HG02763 (cell line): ENCODE data around the gene KRTAP4-16.
"Not testable (repeated sequence)": the region's sequence is repeated elsewhere in the genome, so short reads cannot be mapped to it uniquely, and the experiment has no call there.

Source experiments
- ATAC-seq: cut with Tn5 transposase; IDR thresholded peaks from one replicate; pipeline ENCODE4 v1.9.1; 2021; ENCODE audit warnings: mild to moderate bottlenecking, moderate library complexity; ENCODE audit not compliant: unreplicated experiment

Gene KRTAP4-16

DNA sequence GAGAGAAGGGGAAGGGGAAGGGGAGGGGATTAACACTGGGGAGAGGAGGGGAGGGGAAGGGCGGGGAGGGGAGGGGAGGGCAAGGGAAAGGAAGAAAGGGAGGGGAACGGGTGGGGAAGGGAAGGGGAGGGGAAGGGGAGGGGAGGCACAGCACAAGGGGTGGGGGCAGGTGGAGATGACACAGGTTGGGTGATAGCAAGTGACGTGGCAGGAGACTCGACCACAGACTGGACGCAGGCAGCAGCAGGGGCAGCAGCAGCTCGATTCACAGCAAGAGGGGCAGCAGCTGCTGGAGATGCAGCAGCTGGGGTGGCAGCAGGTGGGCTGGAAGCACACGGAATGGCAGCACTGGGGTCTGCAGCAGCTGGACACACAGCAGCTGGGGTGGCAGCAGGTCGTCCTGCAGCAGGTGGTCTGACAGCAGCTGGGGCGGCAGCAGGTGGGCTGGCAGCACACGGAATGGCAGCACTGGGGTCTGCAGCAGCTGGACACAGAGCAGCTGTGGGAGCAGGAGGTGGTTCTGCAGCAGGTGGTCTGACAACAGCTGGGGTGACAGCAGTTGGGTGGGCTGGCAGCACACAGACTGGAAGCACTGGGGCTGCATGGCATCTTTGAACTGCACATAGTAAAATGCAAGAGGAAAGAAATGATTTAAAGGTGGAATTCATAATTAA is at the start of gene KRTAP4-16:
Gene KRTAP4-16, minus strand, starts transcription at position 624 of the 674 bp plus-strand sequence. Its CDS starts 0 bp downstream, at position 624.
- ATAC-seq: no peak

DNA sequence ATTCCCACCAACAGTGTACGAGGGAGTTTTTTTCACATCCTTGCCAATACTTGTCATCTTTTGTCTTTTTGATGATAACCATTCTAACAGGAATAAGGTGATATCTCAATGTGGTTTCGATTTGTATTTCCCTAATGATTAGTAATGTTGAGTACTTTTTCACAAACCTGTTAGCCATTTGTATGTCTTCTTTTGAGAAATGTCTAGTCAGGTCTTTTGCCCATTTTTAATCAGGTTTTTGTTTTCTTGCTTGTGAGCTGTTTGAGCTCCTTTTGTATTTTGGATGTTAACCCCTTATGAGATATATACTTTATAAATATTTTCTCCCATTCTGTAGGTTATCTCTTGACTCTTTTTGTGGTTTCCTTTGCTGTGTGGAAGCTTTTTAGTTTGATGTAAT is 49.5 kb upstream of the KRTAP4-16 start:
- ATAC-seq: no peak

DNA sequence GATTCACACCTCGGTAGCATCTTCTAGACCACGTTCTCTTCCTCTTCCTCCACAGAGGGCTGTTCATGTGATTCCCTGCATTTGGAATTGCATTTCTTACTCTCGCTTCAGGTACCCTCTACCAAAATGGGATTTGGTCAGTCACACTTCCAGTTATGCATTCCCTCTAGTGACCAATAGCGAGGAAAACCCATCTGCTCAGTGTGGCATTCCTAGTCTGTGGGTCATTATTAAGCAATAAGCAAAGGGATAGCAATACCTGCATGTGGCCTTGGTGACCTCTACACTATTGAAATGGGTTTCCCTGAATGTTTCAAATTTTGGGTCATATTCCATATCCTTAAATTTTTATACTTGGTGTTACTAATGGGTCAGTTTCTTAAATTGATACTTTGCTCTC is 48.0 kb upstream of the KRTAP4-16 start:
- ATAC-seq: no peak

DNA sequence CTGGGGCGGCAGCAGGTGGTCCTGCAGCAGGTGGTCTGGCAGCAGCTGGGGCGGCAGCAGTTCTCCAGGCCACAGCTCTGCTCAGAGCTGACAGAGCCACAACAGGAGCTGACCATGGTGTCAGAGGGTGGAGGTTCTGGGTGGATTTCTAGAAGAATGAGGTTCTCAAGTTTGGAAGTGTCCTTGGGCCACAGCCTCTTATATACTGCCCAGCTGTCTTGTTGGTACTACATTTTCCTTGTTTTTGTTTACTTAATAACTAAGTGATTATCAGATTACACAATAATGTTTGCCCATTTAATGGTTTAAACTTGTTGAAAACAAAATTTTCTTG is 47.6 kb upstream of the KRTAP4-16 start, which contains the start of gene KRTAP4-5:
Gene KRTAP4-5, minus strand, starts transcription at position 174 of the 334 bp plus-strand sequence. Its CDS starts 58 bp downstream, at position 116.
- no peak for ATAC-seq

DNA sequence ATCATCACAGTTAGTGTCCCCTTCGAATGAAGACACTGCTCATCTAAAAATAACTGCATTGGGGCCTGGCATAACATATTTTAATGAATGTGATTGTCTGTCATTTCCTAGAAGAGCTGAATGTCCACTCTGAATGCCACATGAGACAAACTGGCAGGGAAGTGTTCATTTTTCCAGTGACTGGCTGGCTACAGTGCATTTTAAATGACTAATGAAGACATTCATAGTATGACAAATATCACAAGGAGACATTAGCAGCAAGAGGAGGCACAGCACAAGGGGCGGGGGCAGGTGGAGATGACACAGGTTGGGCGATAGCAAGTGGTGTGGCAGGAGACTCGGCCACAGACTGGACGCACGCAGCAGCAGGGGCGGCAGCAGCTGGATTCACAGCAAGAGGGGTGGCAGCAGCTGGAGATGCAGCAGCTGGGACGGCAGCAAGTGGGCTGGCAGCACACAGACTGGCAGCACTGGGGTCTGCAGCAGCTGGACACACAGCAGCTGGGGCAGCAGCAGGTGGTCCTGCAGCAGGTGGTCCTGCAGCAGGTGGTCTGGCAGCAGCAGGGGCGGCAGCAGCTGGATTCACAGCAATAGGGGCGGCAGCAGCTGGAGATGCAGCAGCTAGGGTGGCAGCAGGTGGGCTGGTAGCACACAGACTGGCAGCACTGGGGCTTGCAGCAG is 47.1 kb upstream of the KRTAP4-16 start:
- not testable (repeated sequence) for ATAC-seq

DNA sequence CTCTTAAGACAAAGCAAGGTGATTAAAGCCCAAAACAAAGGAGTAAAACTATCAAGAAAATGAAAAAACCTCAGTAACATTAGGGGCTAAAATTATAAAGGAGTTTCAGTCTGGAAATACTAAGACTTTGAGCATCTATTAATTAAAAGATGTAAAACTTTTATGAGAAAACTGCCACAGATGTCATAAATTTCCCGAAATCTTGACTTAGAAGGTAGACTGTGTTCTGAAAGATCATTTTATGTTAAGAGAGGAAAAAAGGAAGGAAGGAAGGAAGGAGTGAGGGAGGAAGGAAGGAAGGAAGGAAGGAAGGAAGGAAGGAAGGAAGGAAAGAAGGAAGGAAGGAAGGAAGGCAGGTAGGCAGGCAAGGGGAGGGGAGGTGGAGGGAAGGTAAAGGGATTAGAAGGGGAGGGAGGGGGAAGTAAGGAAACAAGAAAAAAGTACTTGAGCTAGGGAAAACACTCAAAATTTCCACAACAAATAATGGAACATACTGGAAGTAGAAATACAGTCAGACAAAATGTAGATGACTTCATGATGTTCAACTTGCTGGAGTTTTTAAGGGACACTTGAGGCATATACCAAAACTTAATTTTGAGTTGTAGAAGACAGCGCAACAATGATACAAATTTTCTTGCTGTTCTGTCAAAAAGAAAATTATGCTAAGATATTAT is 45.7 kb upstream of the KRTAP4-16 start:
- no peak for ATAC-seq

DNA sequence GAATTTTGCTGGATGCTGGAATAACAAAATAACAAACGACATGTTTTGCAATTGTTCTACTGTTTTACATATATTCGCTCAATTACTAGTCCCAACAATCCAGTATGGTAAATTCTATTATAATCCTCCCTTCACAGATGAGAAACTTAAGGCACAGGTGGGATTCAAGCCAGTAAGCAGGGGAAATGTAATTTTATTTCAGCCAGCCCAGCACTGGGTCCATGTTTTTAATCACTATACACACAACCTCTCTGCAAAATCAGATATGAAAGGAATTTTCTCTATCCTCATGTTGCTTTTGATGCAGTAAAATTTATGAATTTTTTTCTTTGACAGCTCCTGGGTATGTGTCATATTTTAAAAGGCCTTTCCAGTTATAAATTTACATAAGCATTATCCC is 43.3 kb upstream of the KRTAP4-16 start:
- ATAC-seq: no peak

DNA sequence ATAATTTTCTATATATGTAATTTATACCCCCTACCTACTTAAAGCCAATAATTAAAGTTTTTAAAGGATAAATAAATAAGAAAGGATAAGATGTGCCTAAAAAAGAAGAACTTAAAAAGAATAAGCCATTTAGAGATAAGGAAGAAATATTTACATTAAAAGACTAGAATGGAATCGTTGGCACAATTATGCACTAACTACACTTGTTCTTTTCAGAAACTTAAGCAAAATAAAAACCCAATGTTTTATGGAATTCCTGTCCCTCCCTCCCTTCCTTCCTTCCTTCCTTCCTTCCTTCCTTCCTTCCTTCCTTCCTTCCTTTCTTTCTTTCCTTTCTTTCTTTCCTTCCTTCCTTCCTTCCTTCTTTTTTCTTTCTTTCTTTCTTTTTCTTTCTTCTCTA is 42.8 kb upstream of the KRTAP4-16 start:
- ATAC-seq: no peak

DNA sequence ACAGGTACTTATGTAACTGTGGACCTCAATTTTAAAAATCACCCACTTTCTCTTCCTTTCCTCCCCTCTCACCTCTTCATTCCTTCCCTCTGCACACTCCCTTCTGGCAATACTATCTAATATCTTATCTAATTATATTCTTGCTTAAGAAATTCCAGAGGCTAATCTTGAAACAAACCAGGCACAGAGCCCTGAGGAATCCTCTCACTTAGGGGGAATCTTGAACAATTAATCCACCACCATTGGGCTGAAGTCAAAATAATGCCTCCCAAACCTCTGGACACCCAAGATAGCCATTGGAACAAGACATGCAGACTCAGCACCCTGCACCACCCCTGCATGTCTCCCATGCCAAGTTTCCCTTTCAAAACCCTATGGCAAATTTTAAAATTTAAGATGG is 39.4 kb upstream of the KRTAP4-16 start:
- ATAC-seq: no peak

DNA sequence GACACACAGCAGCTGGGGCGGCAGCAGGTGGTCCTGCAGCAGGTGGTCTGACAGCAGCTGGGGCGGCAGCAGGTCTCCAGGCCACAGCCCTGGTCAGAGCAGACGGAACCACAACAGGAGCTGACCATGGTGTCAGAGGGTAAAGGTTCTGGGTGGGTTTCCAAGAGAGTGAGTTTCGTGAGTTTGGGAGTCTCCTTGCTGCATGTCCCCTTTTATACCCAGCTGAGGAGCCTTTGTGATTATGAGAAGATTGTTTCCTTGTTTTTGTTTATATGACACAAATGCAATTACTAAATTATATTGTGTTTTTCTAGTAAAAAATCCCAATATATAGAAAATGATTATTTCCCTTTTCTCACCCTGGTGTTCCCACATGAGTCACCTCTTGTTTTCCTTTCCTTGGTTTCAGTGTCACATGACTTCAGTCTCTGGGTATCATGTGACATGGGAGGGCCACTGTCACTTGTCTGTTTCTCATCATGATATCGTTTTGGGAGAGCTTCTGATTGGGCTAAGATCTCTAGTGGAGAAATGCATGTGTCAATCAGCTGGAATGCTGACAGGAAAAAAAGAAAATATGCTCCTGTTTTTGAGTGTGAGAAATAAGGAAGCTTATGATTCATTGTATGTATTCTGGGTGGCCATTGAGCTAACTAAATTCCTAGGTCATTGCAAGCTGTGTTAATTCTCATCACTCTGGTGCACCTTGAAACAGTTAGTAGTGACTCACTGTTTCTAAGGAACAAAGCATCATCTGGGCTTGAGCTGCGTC is 38.5 kb upstream of the KRTAP4-16 start, which contains the start of gene KRTAP4-6:
Gene KRTAP4-6, minus strand, starts transcription at position 185 of the 772 bp plus-strand sequence. Its CDS starts 57 bp downstream, at position 128.
- no peak for ATAC-seq

DNA sequence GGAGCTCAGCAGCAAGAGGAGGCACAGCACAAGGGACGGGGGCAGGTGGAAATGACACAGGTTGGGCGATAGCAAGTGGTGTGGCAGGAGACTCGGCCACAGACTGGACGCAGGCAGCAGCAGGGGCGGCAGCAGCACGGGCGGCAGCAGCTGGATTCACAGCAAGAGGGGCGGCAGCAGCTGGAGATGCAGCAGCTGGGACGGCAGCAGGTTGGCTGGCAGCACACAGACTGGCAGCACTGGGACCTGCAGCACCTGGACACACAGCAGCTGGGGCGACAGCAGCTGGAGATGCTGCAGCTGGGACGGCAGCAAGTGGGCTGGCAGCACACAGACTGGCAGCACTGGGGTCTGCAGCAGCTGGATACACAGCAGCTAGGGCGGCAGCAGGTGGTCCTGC is 37.9 kb upstream of the KRTAP4-16 start:
- ATAC-seq: not testable (repeated sequence)

DNA sequence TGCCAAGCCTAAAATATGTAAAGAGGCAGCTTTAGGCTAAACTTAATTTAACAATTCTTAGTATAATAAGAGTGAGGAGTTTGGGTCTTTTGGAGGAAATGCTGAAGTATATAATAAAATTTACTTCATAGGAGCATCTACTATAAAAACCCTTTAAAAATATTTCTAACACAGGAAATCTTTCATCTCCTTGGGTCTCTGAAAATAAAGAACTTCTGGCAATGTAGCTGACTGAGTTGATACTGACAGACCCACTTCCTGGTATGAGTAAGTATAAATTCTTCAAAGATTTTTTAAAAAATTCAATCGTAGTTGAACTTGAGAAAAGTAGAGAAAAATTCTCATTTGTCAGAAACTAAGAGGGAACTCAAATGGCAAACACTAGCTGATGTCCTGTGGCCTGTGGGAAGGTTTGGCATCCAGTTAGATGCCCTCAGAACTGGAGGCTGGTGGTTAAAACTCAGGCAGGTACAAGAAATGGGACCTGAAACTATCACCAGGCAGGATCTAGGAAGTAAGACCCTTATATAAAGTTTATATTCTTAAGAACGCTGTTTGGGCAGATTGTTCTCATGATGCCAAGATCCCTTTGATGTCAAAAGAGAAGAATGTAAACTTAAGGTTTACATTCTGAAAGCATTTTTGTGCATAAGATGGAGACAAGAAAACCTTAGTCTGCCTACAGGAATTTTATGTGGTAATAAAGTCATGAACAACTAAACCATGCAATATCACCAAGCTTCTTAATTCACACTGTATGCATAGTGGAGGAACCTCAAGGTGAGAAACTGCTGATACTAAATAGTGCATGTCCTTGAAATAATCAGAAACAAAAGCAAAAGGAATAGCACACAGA is 32.1 kb upstream of the KRTAP4-16 start:
- no peak for ATAC-seq

DNA sequence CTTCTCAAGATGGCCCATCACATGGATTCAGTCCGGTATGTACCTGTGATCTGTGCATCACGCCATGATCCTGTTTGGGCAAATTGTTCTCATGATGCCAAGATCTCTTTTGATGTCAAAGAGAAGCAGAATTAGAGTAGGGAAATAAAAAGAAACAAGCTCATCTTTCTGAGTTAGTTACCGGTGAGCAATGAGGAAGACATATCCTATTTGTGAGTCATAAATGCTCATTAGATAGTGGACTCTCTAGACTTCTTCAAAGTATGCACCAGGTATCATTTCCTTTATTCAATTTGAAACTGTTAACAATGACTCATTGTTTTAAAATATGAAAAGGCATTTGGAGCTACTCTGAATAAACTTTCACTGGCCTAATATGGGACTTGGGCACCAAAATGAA is 30.0 kb upstream of the KRTAP4-16 start:
- no peak for ATAC-seq

DNA sequence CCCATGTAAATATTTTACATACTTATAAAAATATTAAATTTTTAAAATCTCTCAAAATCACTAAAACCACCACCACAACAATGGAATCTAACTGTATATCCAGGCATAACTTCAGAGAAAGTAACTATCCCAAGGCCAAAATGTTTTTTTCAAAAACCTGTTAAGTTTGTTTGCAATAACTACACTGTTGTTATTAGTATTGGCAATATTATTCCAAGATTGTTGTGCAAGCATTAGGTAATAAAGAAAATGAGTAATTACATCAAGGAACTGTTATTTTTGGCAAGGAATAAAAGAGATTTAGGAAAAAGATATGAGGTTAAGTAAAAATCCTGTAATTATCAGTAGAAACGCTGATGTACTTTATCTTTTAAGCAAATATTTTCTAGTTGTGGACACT is 25.4 kb upstream of the KRTAP4-16 start:
- ATAC-seq: no peak

DNA sequence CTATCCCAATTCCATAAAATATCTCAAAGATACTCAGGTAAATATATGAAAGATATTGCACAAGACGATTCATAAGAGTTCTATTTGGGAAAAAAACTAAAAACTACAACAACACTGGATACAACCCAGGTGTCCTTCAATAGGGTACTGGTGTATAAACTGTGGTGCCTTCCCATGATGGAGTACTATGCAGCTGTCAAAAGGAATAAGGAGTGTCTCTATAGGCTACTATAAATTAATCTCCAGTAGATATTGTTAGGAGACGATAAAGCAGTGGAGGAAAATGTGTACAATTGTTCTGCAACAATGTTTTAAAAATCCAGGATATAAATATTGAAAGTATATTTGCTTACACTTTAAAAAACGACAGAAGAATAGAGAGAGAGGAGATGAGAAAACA is 24.4 kb upstream of the KRTAP4-16 start:
- ATAC-seq: no peak

DNA sequence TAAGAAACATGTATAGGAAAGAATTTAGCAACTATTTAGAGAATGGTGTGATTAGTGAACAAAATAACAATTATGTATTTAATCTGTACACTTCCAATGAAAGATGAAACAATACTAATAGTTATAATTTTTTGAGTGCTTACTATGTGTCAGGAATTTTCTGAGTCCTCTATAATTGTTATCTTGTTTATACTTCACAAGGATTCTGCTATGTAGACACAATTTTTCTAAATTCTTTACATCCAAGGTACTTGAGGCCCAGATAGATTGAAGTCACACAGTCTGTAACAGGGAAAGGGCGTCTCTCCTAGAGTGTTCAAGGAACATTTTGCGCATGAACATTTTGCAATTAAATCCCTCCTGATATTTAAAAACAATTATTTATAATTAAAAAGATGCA is 23.1 kb upstream of the KRTAP4-16 start:
- no peak for ATAC-seq

DNA sequence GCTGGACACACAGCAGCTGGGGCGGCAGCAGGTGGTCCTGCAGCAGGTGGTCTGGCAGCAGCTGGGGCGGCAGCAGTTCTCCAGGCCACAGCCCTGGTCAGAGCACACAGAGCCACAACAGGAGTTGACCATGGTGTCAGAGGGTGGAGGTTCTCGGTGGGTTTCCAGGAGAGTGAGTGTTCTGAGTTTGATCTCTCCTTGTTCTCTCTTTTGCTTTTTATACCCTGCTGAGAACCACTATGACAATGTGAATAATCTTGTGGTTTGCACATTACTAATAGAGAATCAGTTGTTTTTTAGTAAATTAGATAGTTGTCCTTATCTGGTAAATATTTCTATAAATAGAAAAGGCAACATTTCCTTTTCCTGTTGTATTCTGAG is 22.0 kb upstream of the KRTAP4-16 start, which contains the start of gene KRTAP4-12:
Gene KRTAP4-12, minus strand, starts transcription at position 192 of the 381 bp plus-strand sequence. Its CDS starts 60 bp downstream, at position 132.
- not testable (repeated sequence) for ATAC-seq

DNA sequence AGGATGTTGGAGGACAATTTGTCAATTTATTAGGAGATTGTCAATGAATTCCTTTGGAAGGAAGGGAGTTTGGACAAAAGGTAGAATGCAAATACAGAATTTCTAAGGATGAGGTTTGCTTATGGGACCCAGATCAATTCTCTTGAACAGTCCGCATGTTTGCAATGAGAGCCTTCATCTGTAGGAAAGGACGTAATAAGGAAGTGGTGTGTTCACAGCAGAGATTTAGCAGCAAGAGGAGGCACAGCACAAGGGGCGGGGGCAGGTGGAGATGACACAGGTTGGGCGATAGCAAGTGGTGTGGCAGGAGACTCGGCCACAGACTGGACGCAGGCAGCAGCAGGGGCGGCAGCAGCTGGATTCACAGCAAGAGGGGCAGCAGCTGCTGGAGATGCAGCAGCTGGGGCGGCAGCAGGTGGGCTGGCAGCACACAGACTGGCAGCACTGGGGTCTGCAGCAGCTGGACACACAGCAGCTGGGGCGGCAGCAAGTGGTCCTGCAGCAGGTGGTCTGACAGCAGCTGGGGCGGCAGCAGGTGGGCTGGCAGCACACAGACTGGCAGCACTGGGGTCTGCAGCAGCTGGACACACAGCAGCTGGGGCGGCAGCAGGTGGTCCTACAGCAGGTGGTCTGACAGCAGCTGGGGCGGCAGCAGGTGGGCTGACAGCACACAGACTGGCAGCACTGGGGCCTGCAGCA is 21.4 kb upstream of the KRTAP4-16 start:
- ATAC-seq: not testable (repeated sequence)

DNA sequence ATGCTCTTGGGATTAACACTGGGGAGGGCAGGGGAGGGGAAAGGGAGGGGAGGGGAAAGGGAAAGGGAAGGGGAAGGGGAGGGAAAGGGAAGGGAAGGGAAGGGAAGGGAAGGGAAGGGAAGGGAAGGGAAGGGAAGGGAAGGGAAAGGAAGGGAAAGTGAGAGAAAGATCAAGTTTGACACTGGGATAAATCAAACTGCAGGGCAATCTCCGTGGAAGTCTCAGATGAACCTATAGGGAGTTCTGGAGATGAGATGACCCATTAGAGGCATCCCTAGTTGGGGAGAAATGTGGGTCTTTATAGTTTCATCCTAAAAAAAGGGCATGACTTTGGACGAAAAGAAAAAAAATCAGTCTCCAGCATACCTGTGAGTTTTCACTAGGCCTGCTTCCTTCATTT is 19.7 kb upstream of the KRTAP4-16 start:
- no peak for ATAC-seq
